BLaER1 treated with 17β-estradiol and CSF1 and Interleukin-3, amounts not matched to agents 10 nM and 100 nM (cell line): ENCODE data around the gene TRIM54.
A peak's percentile ranks its signal among the peaks of the same experiment; 100 is the strongest.
"Not testable (repeated sequence)": the region's sequence is repeated elsewhere in the genome, so short reads cannot be mapped to it uniquely, and the experiment has no call there.

Source experiments
- H3K27ac ChIP-seq, 11 experiments: shearing (Covaris generic); formaldehyde crosslinking; 2 replicates each; pipeline ENCODE4 v1.8.1; 2022
- H3K27me3 ChIP-seq, 11 experiments: shearing (Covaris generic); formaldehyde crosslinking; 2 replicates each; pipeline ENCODE4 v1.8.1; 2022
- H3K36me3 ChIP-seq, 11 experiments: shearing (Covaris generic); formaldehyde crosslinking; 2 replicates each; pipeline ENCODE4 v1.8.1; 2022
- H3K4me1 ChIP-seq, 10 experiments: shearing (Covaris generic); formaldehyde crosslinking; 2 replicates each; pipeline ENCODE4 v1.8.1; 2022
- H3K4me2 ChIP-seq, 11 experiments: shearing (Covaris generic); formaldehyde crosslinking; 2 replicates each; pipeline ENCODE4 v1.8.1; 2022
- H3K4me3 ChIP-seq, 10 experiments: shearing (Covaris generic); formaldehyde crosslinking; 2 replicates each; pipeline ENCODE4 v1.8.1; 2022
- H3K9ac ChIP-seq, 11 experiments: shearing (Covaris generic); formaldehyde crosslinking; 2 replicates each; pipeline ENCODE4 v1.8.1; 2022
- H3K9me3 ChIP-seq, 11 experiments: shearing (Covaris generic); formaldehyde crosslinking; replicated peaks in 1 of 11; 2 replicates each; pipeline ENCODE4 v1.8.1; 2022
- H4K20me1 ChIP-seq, 11 experiments: shearing (Covaris generic); formaldehyde crosslinking; 2 replicates each; pipeline ENCODE4 v1.8.1; 2022
- Cebpa-rat ChIP-seq, 11 experiments: shearing (Covaris generic); IDR thresholded peaks; 2 replicates each; pipeline ENCODE4 v1.8.1; 2022

TRIM54 gene

GRCh38 chr2:27270670-27271069 is 11.6 kb upstream of the TRIM54 start:
- no peaks in the 10 kb centered on the region for H4K20me1 ChIP-seq
- TF ChIP-seq Cebpa-rat (IDR thresholded peaks at IDR 0.05) = no peak
- peaks cover 20 to 49% (median 36%) of the 10 kb centered on the region in 11 experiments for H3K27me3 ChIP-seq
- H3K4me2 ChIP-seq = peak overlapping the region in 3 of 11 experiments; percentile 23 to 56 (median 31); a peak in 5 of 22 replicates
- H3K9ac ChIP-seq = no peak overlapping the region
- H3K9me3 ChIP-seq = no peaks in the 10 kb centered on the region
- H3K27ac ChIP-seq = no peak overlapping the region
- H3K36me3 ChIP-seq = no peaks in the 10 kb centered on the region
- peaks cover 0 to 9% (median 0%) of the 10 kb centered on the region in 10 experiments; a peak in 3 of 20 replicates for H3K4me1 ChIP-seq
- no peak overlapping the region for H3K4me3 ChIP-seq

GRCh38 chr2:27271631-27272340 is 10.4 kb upstream of the TRIM54 start:
- no peak overlapping the region for H3K9ac ChIP-seq
- no peak for TF ChIP-seq Cebpa-rat (IDR thresholded peaks at IDR 0.05)

GRCh38 chr2:27272537-27273522 is 9.4 kb upstream of the TRIM54 start:
- not testable (repeated sequence) for H4K20me1 ChIP-seq, H3K9me3 ChIP-seq, H3K36me3 ChIP-seq, H3K27ac ChIP-seq, H3K4me1 ChIP-seq, H3K4me3 ChIP-seq, H3K9ac ChIP-seq
- Histone ChIP-seq H3K4me2 (peak overlapping the region in 1 of 11 experiments; percentile 2; a peak in 1 of 22 replicates), H3K27me3 (peaks cover 0 to 28% (median 15%) of the 10 kb centered on the region in 11 experiments; a peak in 11 of 22 replicates)

More at GRCh38 chr2:27271631-27272340, 10.4 kb upstream of the TRIM54 start:
- Histone ChIP-seq H3K4me2 (no peak overlapping the region), H3K4me1 (peaks cover 0 to 9% (median 0%) of the 10 kb centered on the region in 10 experiments; a peak in 3 of 20 replicates), H3K4me3 (no peak overlapping the region), H4K20me1 (no peaks in the 10 kb centered on the region), H3K9me3 (no peaks in the 10 kb centered on the region), H3K36me3 (no peaks in the 10 kb centered on the region), H3K27ac (no peak overlapping the region), H3K27me3 (peaks cover 8 to 38% (median 25%) of the 10 kb centered on the region in 11 experiments; a peak in 21 of 22 replicates)

- no peak within 1 kb of the TSS for H3K4me2 ChIP-seq
These were observed 6.7 kb upstream of the TRIM54 start, which contains the start of gene DNAJC5G for GRCh38 chr2:27275211-27276150. Gene DNAJC5G, plus strand, starts transcription at chr2:27275433. Its CDS starts 1,296 bp downstream, at chr2:27276729.

GRCh38 chr2:27278010-27278409 is 4.2 kb upstream of the TRIM54 start:
- Histone ChIP-seq H4K20me1 (no peaks in the 10 kb centered on the region), H3K36me3 (no peaks in the 10 kb centered on the region), H3K4me3 (no peak overlapping the region), H3K4me2 (no peak overlapping the region), H3K27me3 (no peaks in the 10 kb centered on the region), H3K9ac (no peak overlapping the region), H3K9me3 (no peaks in the 10 kb centered on the region), H3K27ac (no peak overlapping the region), H3K4me1 (peaks cover 0 to 17% (median 9%) of the 10 kb centered on the region in 10 experiments; a peak in 12 of 20 replicates)
- TF ChIP-seq Cebpa-rat (IDR thresholded peaks at IDR 0.05) = no peak

More at GRCh38 chr2:27275211-27276150, 6.7 kb upstream of the TRIM54 start, which contains the start of gene DNAJC5G:
- Histone ChIP-seq H3K9ac (no peak within 1 kb of the TSS), H3K9me3 (no peaks in the 10 kb centered on the region), H3K4me3 (no peak within 1 kb of the TSS), H3K27me3 (peaks cover 0 to 5% (median 0%) of the 10 kb centered on the region in 11 experiments; a peak in 1 of 22 replicates), H3K27ac (no peak within 1 kb of the TSS), H4K20me1 (no peaks in the 10 kb centered on the region), H3K4me1 (peaks cover 0 to 12% (median 4%) of the 10 kb centered on the region in 10 experiments; a peak in 7 of 20 replicates), H3K36me3 (no peaks in the 10 kb centered on the region)
- no peak for TF ChIP-seq Cebpa-rat (IDR thresholded peaks at IDR 0.05)

- Histone ChIP-seq H3K4me2 (no peak overlapping the region), H3K27ac (no peak overlapping the region), H3K9ac (no peak overlapping the region), H4K20me1 (no peaks in the 10 kb centered on the region), H3K9me3 (no peaks in the 10 kb centered on the region), H3K4me3 (no peak overlapping the region), H3K27me3 (no peaks in the 10 kb centered on the region), H3K4me1 (peaks cover 0 to 17% (median 9%) of the 10 kb centered on the region in 10 experiments; a peak in 12 of 20 replicates), H3K36me3 (no peaks in the 10 kb centered on the region)
- TF ChIP-seq Cebpa-rat (IDR thresholded peaks at IDR 0.05) = no peak
These were observed 1.4 kb upstream of the TRIM54 start for GRCh38 chr2:27280826-27281225.

GRCh38 chr2:27281442-27281841 is 787 bp upstream of the TRIM54 start:
- Histone ChIP-seq H3K4me3 (no peak overlapping the region), H3K9me3 (no peaks in the 10 kb centered on the region), H3K27ac (no peak overlapping the region), H3K27me3 (no peaks in the 10 kb centered on the region), H3K4me1 (peaks cover 0 to 17% (median 9%) of the 10 kb centered on the region in 10 experiments; a peak in 12 of 20 replicates), H4K20me1 (no peaks in the 10 kb centered on the region), H3K36me3 (no peaks in the 10 kb centered on the region), H3K9ac (peak overlapping the region in 1 of 11 experiments; percentile 4; a peak in 1 of 22 replicates), H3K4me2 (no peak overlapping the region)
- no peak for TF ChIP-seq Cebpa-rat (IDR thresholded peaks at IDR 0.05)

- Histone ChIP-seq H3K27ac (no peak overlapping the region), H3K9ac (no peak overlapping the region), H3K4me2 (peak overlapping the region in 3 of 11 experiments; percentile 47 to 60 (median 52); a peak in 5 of 22 replicates), H4K20me1 (no peaks in the 10 kb centered on the region), H3K4me3 (no peak overlapping the region), H3K36me3 (no peaks in the 10 kb centered on the region), H3K9me3 (no peaks in the 10 kb centered on the region), H3K27me3 (no peaks in the 10 kb centered on the region), H3K4me1 (peaks cover 0 to 17% (median 9%) of the 10 kb centered on the region in 10 experiments; a peak in 12 of 20 replicates)
- no peak for TF ChIP-seq Cebpa-rat (IDR thresholded peaks at IDR 0.05)
These were observed 663 bp downstream of the TRIM54 start for GRCh38 chr2:27282892-27283291.
